Stimulated activated naive CD8-positive, alpha-beta T cell treated with anti-CD3 and anti-CD28 coated beads, Interleukin-15, Interleukin-2, amounts not matched to agents 100 ng/mL and 50 ng/mL, for 24 hours (primary cell): ENCODE data around the gene SIRT7.

Experiments used
- H3K27ac Mint-ChIP-seq: one replicate; pipeline ENCODE4 v1.8.0; 2021; ENCODE audit warnings: mild to moderate bottlenecking, mixed read lengths
- H3K27me3 Mint-ChIP-seq: one replicate; pipeline ENCODE4 v1.8.0; 2021; ENCODE audit warnings: mixed read lengths
- H3K36me3 Mint-ChIP-seq: one replicate; pipeline ENCODE4 v1.8.0; 2021; ENCODE audit warnings: low read depth, mixed read lengths
- H3K4me1 Mint-ChIP-seq: one replicate; pipeline ENCODE4 v1.8.0; 2021; ENCODE audit warnings: low read depth, mixed read lengths
- H3K4me3 Mint-ChIP-seq: one replicate; pipeline ENCODE4 v1.8.0; 2021; ENCODE audit warnings: mild to moderate bottlenecking, mixed read lengths
- H3K9me3 Mint-ChIP-seq: one replicate; pipeline ENCODE4 v1.8.0; 2021; ENCODE audit warnings: mixed read lengths

SIRT7 gene

GRCh38 chr17:81900181-81900820 is 17.7 kb downstream of the SIRT7 start:
- Mint-ChIP-seq H3K36me3 (peaks cover 18% of the 10 kb centered on the region), H3K4me3 (no peak overlapping the region), H3K4me1 (peaks cover 9% of the 10 kb centered on the region), H3K27ac (no peak overlapping the region), H3K27me3 (peaks cover 9% of the 10 kb centered on the region), H3K9me3 (no peaks in the 10 kb centered on the region)

- Mint-ChIP-seq H3K27me3 (peaks cover 9% of the 10 kb centered on the region), H3K4me1 (peaks cover 9% of the 10 kb centered on the region), H3K27ac (no peak overlapping the region), H3K9me3 (no peaks in the 10 kb centered on the region), H3K36me3 (peaks cover 21% of the 10 kb centered on the region), H3K4me3 (no peak overlapping the region)
Measured at GRCh38 chr17:81899514-81900166, 18.3 kb downstream of the SIRT7 start.

GRCh38 chr17:81898885-81899284 is 19.1 kb downstream of the SIRT7 start:
- no peaks in the 10 kb centered on the region for H3K9me3 Mint-ChIP-seq

GRCh38 chr17:81898029-81898866 is 19.7 kb downstream of the SIRT7 start:
- no peak overlapping the region for H3K27ac Mint-ChIP-seq
- H3K27me3 Mint-ChIP-seq, result peaks cover 9% of the 10 kb centered on the region
- no peaks in the 10 kb centered on the region for H3K9me3 Mint-ChIP-seq
- H3K4me3 Mint-ChIP-seq, result no peak overlapping the region
- H3K36me3 Mint-ChIP-seq, result peaks cover 21% of the 10 kb centered on the region
- peaks cover 9% of the 10 kb centered on the region for H3K4me1 Mint-ChIP-seq

More at GRCh38 chr17:81898885-81899284, 19.1 kb downstream of the SIRT7 start:
- peaks cover 9% of the 10 kb centered on the region for H3K27me3 Mint-ChIP-seq
- H3K27ac Mint-ChIP-seq, result no peak overlapping the region
- peaks cover 21% of the 10 kb centered on the region for H3K36me3 Mint-ChIP-seq
- no peak overlapping the region for H3K4me3 Mint-ChIP-seq
- H3K4me1 Mint-ChIP-seq, result peaks cover 9% of the 10 kb centered on the region

GRCh38 chr17:81895400-81895799 is 22.6 kb downstream of the SIRT7 start:
- Mint-ChIP-seq H3K36me3 (peaks cover 29% of the 10 kb centered on the region), H3K9me3 (no peaks in the 10 kb centered on the region), H3K4me1 (peaks cover 6% of the 10 kb centered on the region), H3K27me3 (no peaks in the 10 kb centered on the region), H3K4me3 (no peak overlapping the region), H3K27ac (no peak overlapping the region)

- H3K27me3 Mint-ChIP-seq, result no peaks in the 10 kb centered on the region
- H3K4me1 Mint-ChIP-seq, result peaks cover 33% of the 10 kb centered on the region
- H3K36me3 Mint-ChIP-seq, result peaks cover 46% of the 10 kb centered on the region
- H3K27ac Mint-ChIP-seq, result peak overlapping the region; percentile 98
- peak overlapping the region; percentile 92 for H3K4me3 Mint-ChIP-seq
- H3K9me3 Mint-ChIP-seq, result no peaks in the 10 kb centered on the region
Measured at GRCh38 chr17:81891303-81891552, 26.7 kb downstream of the SIRT7 start.

GRCh38 chr17:81890447-81891302 is 27.3 kb downstream of the SIRT7 start:
- Mint-ChIP-seq H3K36me3 (peaks cover 51% of the 10 kb centered on the region), H3K9me3 (no peaks in the 10 kb centered on the region), H3K4me3 (peak overlapping the region; percentile 90), H3K4me1 (peaks cover 33% of the 10 kb centered on the region), H3K27me3 (no peaks in the 10 kb centered on the region), H3K27ac (peak overlapping the region; percentile 93)

- H3K4me3 Mint-ChIP-seq, result peak overlapping the region; percentile 90
- peak overlapping the region; percentile 93 for H3K27ac Mint-ChIP-seq
- peaks cover 33% of the 10 kb centered on the region for H3K4me1 Mint-ChIP-seq
- no peaks in the 10 kb centered on the region for H3K27me3 Mint-ChIP-seq
- H3K9me3 Mint-ChIP-seq, result no peaks in the 10 kb centered on the region
- H3K36me3 Mint-ChIP-seq, result peaks cover 57% of the 10 kb centered on the region
Measured at GRCh38 chr17:81889602-81890001, 28.4 kb downstream of the SIRT7 start.

GRCh38 chr17:81888988-81889595 is 28.9 kb downstream of the SIRT7 start:
- Mint-ChIP-seq H3K27me3 (no peaks in the 10 kb centered on the region), H3K27ac (peak overlapping the region; percentile 93), H3K4me1 (peaks cover 33% of the 10 kb centered on the region), H3K9me3 (no peaks in the 10 kb centered on the region), H3K4me3 (peak overlapping the region; percentile 90), H3K36me3 (peaks cover 62% of the 10 kb centered on the region)

- H3K27me3 Mint-ChIP-seq, result no peaks in the 10 kb centered on the region
- H3K36me3 Mint-ChIP-seq, result peaks cover 64% of the 10 kb centered on the region
- no peaks in the 10 kb centered on the region for H3K9me3 Mint-ChIP-seq
- H3K27ac Mint-ChIP-seq, result peak overlapping the region; percentile 93
- H3K4me3 Mint-ChIP-seq, result peak overlapping the region; percentile 90
- peaks cover 33% of the 10 kb centered on the region for H3K4me1 Mint-ChIP-seq
Measured at GRCh38 chr17:81888105-81888987, 29.6 kb downstream of the SIRT7 start.

- Mint-ChIP-seq H3K27ac (no peak overlapping the region), H3K4me1 (peaks cover 28% of the 10 kb centered on the region), H3K27me3 (no peaks in the 10 kb centered on the region), H3K9me3 (no peaks in the 10 kb centered on the region), H3K4me3 (no peak overlapping the region), H3K36me3 (peaks cover 72% of the 10 kb centered on the region)
Measured at GRCh38 chr17:81885869-81886548, 32.0 kb downstream of the SIRT7 start.

- H3K4me3 Mint-ChIP-seq, result no peak overlapping the region
- H3K27me3 Mint-ChIP-seq, result no peaks in the 10 kb centered on the region
- H3K9me3 Mint-ChIP-seq, result no peaks in the 10 kb centered on the region
- peaks cover 27% of the 10 kb centered on the region for H3K4me1 Mint-ChIP-seq
- H3K27ac Mint-ChIP-seq, result no peak overlapping the region
- H3K36me3 Mint-ChIP-seq, result peaks cover 72% of the 10 kb centered on the region
Measured at GRCh38 chr17:81885454-81885853, 32.5 kb downstream of the SIRT7 start.

GRCh38 chr17:81884968-81885367 is 33.0 kb downstream of the SIRT7 start:
- H3K36me3 Mint-ChIP-seq, result peaks cover 67% of the 10 kb centered on the region
- no peak overlapping the region for H3K27ac Mint-ChIP-seq
- H3K4me1 Mint-ChIP-seq, result peaks cover 22% of the 10 kb centered on the region
- no peaks in the 10 kb centered on the region for H3K9me3 Mint-ChIP-seq
- H3K4me3 Mint-ChIP-seq, result no peak overlapping the region
- no peaks in the 10 kb centered on the region for H3K27me3 Mint-ChIP-seq
